Endothelial cell of umbilical vein (primary cell): ENCODE results near the gene TLR1. TPM values are rescaled to one million over a fixed set of nuclear protein-coding genes. Genes with fewer than 3 reads are reported as not detected.

ENCODE experiments used
- BruUV-seq: library from RNA; stranded (reverse); fragments of 400-500 nt; replicated peaks from 2 replicates; lab custom pipeline; 2021; lab: Mats Ljungman, UMichigan
- CTCF ChIA-PET: fragments of 300-600, 350-600 bp; sonication (Branson Sonifier 250); formaldehyde crosslinking; loops from one replicate; lab custom pipeline; 2021; ENCODE audit warnings: antibody characterized with exemption, inconsistent platforms; lab: Charles Lee
- POLR2A ChIA-PET: fragments of 300-600, 350-600 bp; sonication (Branson Sonifier 250); formaldehyde crosslinking; loops from one replicate; lab custom pipeline; 2021; ENCODE audit warnings: antibody characterized with exemption, inconsistent platforms; lab: Charles Lee
- DNase-seq: peaks from one replicate; pipeline ENCODE4 v3.0.0-alpha.2; 2011; ENCODE audit warnings: low read depth, low spot score
- FAIRE-seq: peaks from 2 replicates; lab custom pipeline; 2011; peaks lifted over from hg19 to GRCh38; lab: Jason Lieb, UNC
- H2AFZ ChIP-seq: 2 replicates; pipeline ENCODE4 v1.6.0; 2012; ENCODE audit warnings: low read depth, low read length, control low read depth, inconsistent platforms
- H3K27ac ChIP-seq: 2 replicates; pipeline ENCODE4 v1.5.1; 2011; ENCODE audit warnings: low read depth, mild to moderate bottlenecking, control low read depth, low read length, moderate library complexity; ENCODE audit not compliant: insufficient read depth
- H3K27me3 ChIP-seq, 2 experiments: 2 replicates each; pipeline versions ENCODE4 v1.6.0 to v1.6.1; 2011; ENCODE audit warnings: low read length in 2 of 2, mixed read lengths in 1 of 2; ENCODE audit not compliant: control insufficient read depth in 2 of 2, insufficient read depth in 2 of 2
- H3K36me3 ChIP-seq, 2 experiments: 2 replicates in 1 of 2; 3 replicates in 1 of 2; pipeline ENCODE4 v1.5.1; 2011; ENCODE audit warnings: low read length in 2 of 2, mild to moderate bottlenecking in 1 of 2, moderate library complexity in 1 of 2; ENCODE audit not compliant: control insufficient read depth in 2 of 2, insufficient read depth in 2 of 2; ENCODE audit errors: extremely low read depth in 1 of 2
- H3K4me1 ChIP-seq: 3 replicates; pipeline ENCODE4 v1.5.1; 2011; ENCODE audit warnings: mild to moderate bottlenecking, low read length; ENCODE audit not compliant: control insufficient read depth, insufficient read depth; ENCODE audit errors: extremely low read depth
- H3K4me2 ChIP-seq: 2 replicates; pipeline ENCODE4 v1.6.1; 2011; ENCODE audit warnings: low read length, control low read depth, mixed read lengths; ENCODE audit not compliant: insufficient read depth
- H3K4me3 ChIP-seq, 3 experiments: fragments of 200-600 bp in 1 of 3; sonication (generic), shearing (Covaris generic) in 1 of 3; replicated peaks in 1 of 3; 2 replicates each; pipeline ENCODE4 v1.5.1; 2011 to 2016; ENCODE audit warnings: control low read depth in 3 of 3, low read length in 3 of 3, mild to moderate bottlenecking in 2 of 3, inconsistent platforms in 1 of 3, low read depth in 1 of 3, moderate library complexity in 1 of 3; ENCODE audit not compliant: insufficient read depth in 1 of 3
- H3K79me2 ChIP-seq: 2 replicates; pipeline ENCODE4 v1.6.0; 2012; ENCODE audit warnings: low read length, inconsistent platforms; ENCODE audit not compliant: control insufficient read depth, insufficient read depth
- H3K9ac ChIP-seq: replicated peaks from 2 replicates; pipeline ENCODE3; 2011; ENCODE audit warnings: low read length, control low read depth; ENCODE audit not compliant: insufficient read depth; ENCODE audit errors: extremely low read depth
- H3K9me1 ChIP-seq: replicated peaks from 3 replicates; pipeline ENCODE4 v1.6.0; 2011; ENCODE audit warnings: mild to moderate bottlenecking, low read length; ENCODE audit not compliant: control insufficient read depth, insufficient read depth; ENCODE audit errors: extremely low read depth
- H3K9me3 ChIP-seq: replicated peaks from 2 replicates; pipeline ENCODE4 v1.5.1; 2012; ENCODE audit warnings: low read length, inconsistent platforms; ENCODE audit not compliant: control insufficient read depth, insufficient read depth
- H4K20me1 ChIP-seq: replicated peaks from 2 replicates; pipeline ENCODE3; 2011; ENCODE audit warnings: mild to moderate bottlenecking, low read length; ENCODE audit not compliant: control insufficient read depth, insufficient read depth; ENCODE audit errors: extremely low read depth
- CTCF ChIP-seq, 2 donors: IDR thresholded peaks; 1 replicate in 1 of 2; 2 replicates in 1 of 2; pipeline ENCODE4 v1.5.1; 2011; ENCODE audit warnings: low read length in 2 of 2, mild to moderate bottlenecking in 2 of 2, moderate library complexity in 2 of 2, control low read depth in 1 of 2, inconsistent platforms in 1 of 2, low read depth in 1 of 2; ENCODE audit not compliant: insufficient read depth in 1 of 2; ENCODE audit errors: extremely low read depth in 1 of 2
- EZH2 ChIP-seq: IDR thresholded peaks from 2 replicates; pipeline ENCODE4 v1.6.1; 2012; ENCODE audit warnings: borderline replicate concordance, low read depth, mild to moderate bottlenecking, moderate library complexity, low read length, inconsistent platforms; ENCODE audit not compliant: severe bottlenecking
- FOS ChIP-seq: IDR thresholded peaks from 2 replicates; pipeline ENCODE4 v1.6.1; 2011; ENCODE audit warnings: mild to moderate bottlenecking, low read length, moderate library complexity, borderline replicate concordance; ENCODE audit not compliant: insufficient read depth
- GATA2 ChIP-seq: IDR thresholded peaks from 2 replicates; pipeline ENCODE4 v1.7.0; 2011; ENCODE audit warnings: low read depth, mild to moderate bottlenecking, moderate library complexity, mixed read lengths, low read length; ENCODE audit not compliant: insufficient read length, insufficient read depth
- JUN ChIP-seq: IDR thresholded peaks from 2 replicates; pipeline ENCODE4 v1.6.1; 2011; ENCODE audit warnings: borderline replicate concordance, low read depth; ENCODE audit not compliant: insufficient read length, insufficient read depth
- MAX ChIP-seq: IDR thresholded peaks from 2 replicates; pipeline ENCODE4 v1.6.1; 2011; ENCODE audit not compliant: insufficient read depth, insufficient read length
- MYC ChIP-seq: IDR thresholded peaks from one replicate; pipeline ENCODE4 v1.6.1; 2011; ENCODE audit warnings: mild to moderate bottlenecking, low read depth, low read length
- POLR2A ChIP-seq: IDR thresholded peaks from 2 replicates; pipeline ENCODE4 v1.6.1; 2012; ENCODE audit warnings: low read depth, mild to moderate bottlenecking, control low read depth, low read length
- POLR2AphosphoS5 ChIP-seq: IDR thresholded peaks from 2 replicates; pipeline ENCODE4 v1.6.1; 2012; ENCODE audit warnings: low read depth, mild to moderate bottlenecking, control low read depth, low read length, moderate library complexity; ENCODE audit not compliant: insufficient read depth
- dilution Hi-C: fragments of 300-500 bp; cut with MboI; formaldehyde crosslinking; loops from one replicate; pipeline ENCODE4 v1.15.0; 2019; ENCODE audit warnings: low sequenced_read_pairs; ENCODE audit not compliant: extremely low pct_ligation_motif_present
- intact Hi-C: fragments of 100-400 bp; cut with micrococcal nuclease; formaldehyde crosslinking; loops from one replicate; pipeline ENCODE4 v1.10.0; 2022
- polyA plus RNA-seq, 4 experiments: library from polyadenylated mRNA; depleted of rRNA in 3 of 4; stranded (reverse) in 3 of 4; unstranded in 1 of 4; fragments of >200 nt; gene quantifications; 2 replicates each; pipeline versions ENCODE4 v1.2.1 to v1.2.3, GENCODE V29; 2011 to 2012; ENCODE audit warnings: missing spikeins in 1 of 4
- total RNA-seq: library from RNA; stranded (reverse); gene quantifications from 2 replicates; pipeline ENCODE4 v1.2.3, GENCODE V29; 2021

The TLR1 gene
- total and polyA plus RNA-seq, 2 donors (not counting 3 experiments of a cell fraction or from before 2014, with no cell fraction given), result 0.81 to 2.7 TPM

- no peaks in the 10 kb centered on the region for H3K9me1 ChIP-seq
- dilution Hi-C loops, result no loop called here
- H4K20me1 ChIP-seq, result no peaks in the 10 kb centered on the region
- intact Hi-C loops, result no loop called here
- TF ChIP-seq GATA2 (no peak), MAX (no peak), POLR2A (no peak), MYC (no peak), EZH2 (no peak), FOS (no peak), JUN (no peak), CTCF (IDR thresholded peaks at IDR 0.05; ENCODE audit: extremely low read depth in 1 of 2, insufficient read depth in 1 of 2, low read depth in 1 of 2, low read length in 2 of 2) (no peak), POLR2AphosphoS5 (no peak)
- FAIRE-seq (no peak), DNase-seq (no peak)
- H3K9me3 ChIP-seq, result no peaks in the 10 kb centered on the region
- H3K4me3 ChIP-seq, result no peak overlapping the region
- H3K79me2 ChIP-seq, result no peaks in the 10 kb centered on the region
- no peaks in the 10 kb centered on the region for H3K4me1 ChIP-seq
- no peak overlapping the region for H3K9ac ChIP-seq
- ChIA-PET POLR2A (no interaction called here), CTCF (interaction anchor here (1.2 to 2.1 kb wide), 2 partner anchors 10 to 15 kb away, joined by 3 to 4 read pairs; no protein-coding TSS in a partner anchor)
- peaks cover 12 to 14% of the 10 kb centered on the region in 2 experiments for H3K27me3 ChIP-seq
- no peak overlapping the region for H3K4me2 ChIP-seq
- no peak overlapping the region for H2AFZ ChIP-seq
- no peaks in the 10 kb centered on the region for H3K36me3 ChIP-seq
- H3K27ac ChIP-seq, result no peak overlapping the region
- no TSS peak for BruUV-seq
Observed at GRCh38 chr4:38820329-38821061, 15.9 kb upstream of the TLR1 start.
